BLaER1 treated with 17β-estradiol and CSF1 and Interleukin-3, amounts not matched to agents 10 nM and 100 nM (cell line): ENCODE measurements around the gene HUNK.

Experiments used
- H3K27ac ChIP-seq, 11 experiments: shearing (Covaris generic); formaldehyde crosslinking; 2 replicates each; pipeline ENCODE4 v1.8.1; 2022
- H3K27me3 ChIP-seq, 11 experiments: shearing (Covaris generic); formaldehyde crosslinking; 2 replicates each; pipeline ENCODE4 v1.8.1; 2022
- H3K36me3 ChIP-seq, 11 experiments: shearing (Covaris generic); formaldehyde crosslinking; 2 replicates each; pipeline ENCODE4 v1.8.1; 2022
- H3K4me1 ChIP-seq, 10 experiments: shearing (Covaris generic); formaldehyde crosslinking; 2 replicates each; pipeline ENCODE4 v1.8.1; 2022
- H3K4me2 ChIP-seq, 11 experiments: shearing (Covaris generic); formaldehyde crosslinking; 2 replicates each; pipeline ENCODE4 v1.8.1; 2022
- H3K4me3 ChIP-seq, 10 experiments: shearing (Covaris generic); formaldehyde crosslinking; 2 replicates each; pipeline ENCODE4 v1.8.1; 2022
- H3K9ac ChIP-seq, 11 experiments: shearing (Covaris generic); formaldehyde crosslinking; 2 replicates each; pipeline ENCODE4 v1.8.1; 2022
- H3K9me3 ChIP-seq, 11 experiments: shearing (Covaris generic); formaldehyde crosslinking; replicated peaks in 1 of 11; 2 replicates each; pipeline ENCODE4 v1.8.1; 2022
- H4K20me1 ChIP-seq, 11 experiments: shearing (Covaris generic); formaldehyde crosslinking; 2 replicates each; pipeline ENCODE4 v1.8.1; 2022
- Cebpa-rat ChIP-seq, 11 experiments: shearing (Covaris generic); IDR thresholded peaks; 2 replicates each; pipeline ENCODE4 v1.8.1; 2022

The HUNK gene

DNA sequence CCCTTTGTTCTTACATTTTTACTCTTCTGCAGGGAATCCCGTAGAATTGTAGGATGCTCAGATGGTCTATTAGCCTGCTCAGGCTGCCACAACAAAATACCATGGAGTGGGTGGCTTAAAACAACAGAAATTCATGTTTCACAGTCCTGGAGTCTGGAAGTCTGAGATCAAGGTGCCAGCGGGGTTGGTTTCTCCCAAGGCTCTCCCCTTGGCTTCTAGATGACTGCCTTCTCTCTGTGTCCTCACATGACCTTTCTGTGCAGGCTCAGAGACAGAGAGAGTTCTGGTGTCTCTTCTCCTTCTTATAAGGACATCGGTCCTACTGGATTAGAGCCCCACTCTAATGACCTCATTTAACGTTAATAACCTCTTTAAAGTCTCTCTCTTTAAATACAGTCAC lies 41.7 kb downstream of the HUNK start:
- peaks cover 0 to 19% (median 10%) of the 10 kb centered on the region in 11 experiments; a peak in 11 of 22 replicates for H3K9me3 ChIP-seq
- no peak overlapping the region for H3K4me2 ChIP-seq
- H3K9ac ChIP-seq: no peak overlapping the region
- no peak overlapping the region for H3K4me3 ChIP-seq
- H3K36me3 ChIP-seq: 0 out of 22 replicates have a peak, but pooled peaks cover 0 to 8% (median 0%) of the 10 kb centered on the region in 11 experiments
- no peaks in the 10 kb centered on the region for H3K4me1 ChIP-seq
- no peak overlapping the region for H3K27ac ChIP-seq
- no peaks in the 10 kb centered on the region; a peak in 1 of 22 replicates for H4K20me1 ChIP-seq
- no peak for TF ChIP-seq Cebpa-rat (IDR thresholded peaks at IDR 0.05)
- H3K27me3 ChIP-seq: no peaks in the 10 kb centered on the region

DNA sequence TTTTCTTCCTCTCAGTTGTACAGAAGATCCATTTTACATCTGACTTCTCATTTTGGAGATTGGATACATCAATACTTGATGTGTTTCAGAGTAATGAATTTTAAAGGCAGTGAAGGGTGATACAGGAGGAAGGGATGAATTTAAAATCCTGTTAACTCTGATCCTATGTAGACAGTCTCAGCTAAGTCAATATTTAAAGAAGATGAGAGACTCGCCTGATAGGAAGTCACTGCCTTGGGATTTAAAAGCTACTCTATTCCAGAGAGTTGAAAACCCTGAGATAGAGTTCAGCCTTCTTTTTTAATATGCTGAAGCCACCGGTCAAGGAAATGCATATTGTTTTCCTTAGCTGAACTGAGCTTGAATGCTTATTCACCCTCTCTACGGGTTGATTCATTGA lies 42.7 kb downstream of the HUNK start:
- Histone ChIP-seq H3K9me3 (peaks cover 0 to 22% (median 10%) of the 10 kb centered on the region in 11 experiments; a peak in 11 of 22 replicates), H3K27me3 (no peaks in the 10 kb centered on the region), H4K20me1 (no peaks in the 10 kb centered on the region; a peak in 1 of 22 replicates), H3K9ac (no peak overlapping the region), H3K4me2 (no peak overlapping the region), H3K36me3 (0 out of 22 replicates have a peak, but pooled peaks cover 0 to 8% (median 0%) of the 10 kb centered on the region in 11 experiments), H3K27ac (no peak overlapping the region), H3K4me1 (no peaks in the 10 kb centered on the region), H3K4me3 (no peak overlapping the region)
- no peak for TF ChIP-seq Cebpa-rat (IDR thresholded peaks at IDR 0.05)

DNA sequence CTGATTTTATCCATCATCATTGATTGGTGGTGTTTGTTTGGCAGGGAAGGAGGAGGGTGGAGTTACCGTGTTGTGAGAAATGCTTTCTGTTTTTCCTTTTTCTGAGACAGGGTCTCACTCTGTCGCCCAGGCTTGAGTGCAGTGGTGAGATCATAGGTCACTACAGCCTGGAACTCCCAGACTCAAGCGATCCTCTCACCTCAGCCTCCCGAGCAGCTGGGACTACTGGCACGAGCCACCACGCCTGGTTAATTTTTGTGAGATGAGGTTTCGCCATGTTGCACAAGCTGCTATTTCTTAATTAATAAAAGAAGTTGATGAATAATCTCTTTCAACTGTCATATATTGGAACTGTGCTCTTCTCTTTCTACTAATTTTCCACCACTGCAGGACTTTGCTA lies 44.3 kb downstream of the HUNK start:
- Histone ChIP-seq H3K36me3 (0 out of 22 replicates have a peak, but pooled peaks cover 0 to 8% (median 0%) of the 10 kb centered on the region in 11 experiments), H3K9ac (no peak overlapping the region), H4K20me1 (no peaks in the 10 kb centered on the region; a peak in 1 of 22 replicates), H3K27me3 (no peaks in the 10 kb centered on the region), H3K4me1 (no peaks in the 10 kb centered on the region), H3K27ac (no peak overlapping the region), H3K4me3 (no peak overlapping the region), H3K4me2 (0 out of 22 replicates have a peak overlapping the region, but pooled peaks of 1 of the 11 experiments have one; percentile 7), H3K9me3 (peaks cover 0 to 22% (median 10%) of the 10 kb centered on the region in 11 experiments; a peak in 11 of 22 replicates)
- no peak for TF ChIP-seq Cebpa-rat (IDR thresholded peaks at IDR 0.05)

DNA sequence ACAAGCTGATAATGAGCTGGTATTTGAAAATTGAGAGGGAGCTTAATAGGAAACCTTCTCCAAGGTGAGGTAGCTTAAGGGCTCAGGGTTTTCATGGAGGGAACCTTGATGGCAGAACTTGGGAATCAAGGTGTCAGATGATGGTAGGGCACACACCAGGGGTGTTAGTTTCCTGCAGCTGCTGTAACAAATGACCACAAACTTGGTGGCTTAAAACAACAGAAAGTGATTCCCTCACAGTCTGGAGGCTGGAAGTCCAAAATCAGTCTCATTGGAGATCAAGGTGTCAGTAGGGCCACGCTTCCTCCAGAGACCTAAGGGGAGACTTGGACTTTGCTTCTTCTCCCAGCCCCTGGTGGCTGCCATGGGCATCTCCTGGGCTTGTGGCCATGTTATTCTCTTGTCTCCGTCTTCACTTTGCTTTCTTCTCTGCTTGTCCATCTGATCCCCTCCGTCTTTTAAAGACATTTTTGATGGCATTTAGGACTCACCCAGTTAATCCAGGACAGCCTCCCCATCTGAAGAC lies 45.5 kb downstream of the HUNK start:
- no peak overlapping the region for H3K4me2 ChIP-seq
- H3K4me1 ChIP-seq: no peaks in the 10 kb centered on the region
- no peak overlapping the region for H3K9ac ChIP-seq
- H3K27ac ChIP-seq: no peak overlapping the region
- H3K9me3 ChIP-seq: peaks cover 0 to 22% (median 10%) of the 10 kb centered on the region in 11 experiments; a peak in 11 of 22 replicates
- no peaks in the 10 kb centered on the region for H3K27me3 ChIP-seq
- no peaks in the 10 kb centered on the region for H4K20me1 ChIP-seq
- H3K4me3 ChIP-seq: no peak overlapping the region
- H3K36me3 ChIP-seq: 0 out of 22 replicates have a peak, but pooled peaks cover 0 to 8% (median 0%) of the 10 kb centered on the region in 11 experiments
- TF ChIP-seq Cebpa-rat (IDR thresholded peaks at IDR 0.05): no peak

DNA sequence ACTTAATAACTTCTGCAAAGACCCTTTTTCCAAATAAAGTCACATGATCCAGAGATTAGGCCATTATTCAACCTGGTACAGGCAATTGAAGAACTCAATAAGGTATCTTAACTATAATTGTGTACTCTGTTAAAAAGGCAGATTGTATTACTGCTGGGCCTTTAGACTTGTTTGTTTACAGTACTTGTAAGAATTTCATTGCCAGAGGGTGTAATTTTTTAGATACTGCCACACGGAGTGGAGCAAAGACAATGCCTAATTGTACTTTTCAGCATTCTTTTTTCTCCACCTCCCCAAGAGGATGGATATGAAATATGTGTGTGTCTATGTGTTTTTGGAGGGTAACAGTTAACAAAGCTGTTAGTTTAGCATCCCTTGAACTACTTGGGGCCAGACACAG lies 47.5 kb downstream of the HUNK start:
- no peak overlapping the region for H3K4me2 ChIP-seq
- no peak overlapping the region for H3K4me3 ChIP-seq
- peaks cover 8 to 20% (median 10%) of the 10 kb centered on the region in 11 experiments; a peak in 18 of 22 replicates for H3K36me3 ChIP-seq
- H3K9ac ChIP-seq: no peak overlapping the region
- no peak overlapping the region for H3K27ac ChIP-seq
- no peaks in the 10 kb centered on the region for H3K4me1 ChIP-seq
- H3K9me3 ChIP-seq: peaks cover 0 to 27% (median 17%) of the 10 kb centered on the region in 11 experiments; a peak in 17 of 22 replicates
- TF ChIP-seq Cebpa-rat (IDR thresholded peaks at IDR 0.05): no peak
- H3K27me3 ChIP-seq: no peaks in the 10 kb centered on the region
- H4K20me1 ChIP-seq: no peaks in the 10 kb centered on the region

DNA sequence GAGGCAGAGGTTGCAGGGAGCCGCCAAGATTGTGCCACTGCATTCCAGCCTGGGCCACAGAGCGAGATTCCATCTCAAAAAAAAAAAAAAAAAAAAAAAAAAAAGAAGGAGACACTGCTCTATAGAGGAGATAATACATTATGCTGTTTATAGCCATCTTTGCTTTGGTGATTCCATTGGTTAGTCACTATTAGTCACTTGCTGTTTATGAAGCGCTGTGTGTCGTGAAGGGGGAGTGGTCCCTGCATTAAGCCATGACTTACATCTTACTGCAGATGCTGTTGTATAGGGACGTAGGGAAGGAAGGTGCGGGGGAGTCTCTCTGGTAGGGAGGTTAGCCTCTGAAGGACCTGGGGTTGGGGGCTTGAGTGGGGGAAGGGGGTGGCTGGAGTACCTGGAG lies 48.3 kb downstream of the HUNK start:
- no peaks in the 10 kb centered on the region for H4K20me1 ChIP-seq
- TF ChIP-seq Cebpa-rat (IDR thresholded peaks at IDR 0.05): no peak
- H3K4me1 ChIP-seq: no peaks in the 10 kb centered on the region
- H3K9me3 ChIP-seq: peaks cover 0 to 35% (median 25%) of the 10 kb centered on the region in 11 experiments; a peak in 20 of 22 replicates
- H3K4me2 ChIP-seq: no peak overlapping the region
- H3K9ac ChIP-seq: no peak overlapping the region
- H3K27ac ChIP-seq: no peak overlapping the region
- peaks cover 8 to 28% (median 18%) of the 10 kb centered on the region in 11 experiments; a peak in 19 of 22 replicates for H3K36me3 ChIP-seq
- H3K27me3 ChIP-seq: no peaks in the 10 kb centered on the region
- no peak overlapping the region for H3K4me3 ChIP-seq

DNA sequence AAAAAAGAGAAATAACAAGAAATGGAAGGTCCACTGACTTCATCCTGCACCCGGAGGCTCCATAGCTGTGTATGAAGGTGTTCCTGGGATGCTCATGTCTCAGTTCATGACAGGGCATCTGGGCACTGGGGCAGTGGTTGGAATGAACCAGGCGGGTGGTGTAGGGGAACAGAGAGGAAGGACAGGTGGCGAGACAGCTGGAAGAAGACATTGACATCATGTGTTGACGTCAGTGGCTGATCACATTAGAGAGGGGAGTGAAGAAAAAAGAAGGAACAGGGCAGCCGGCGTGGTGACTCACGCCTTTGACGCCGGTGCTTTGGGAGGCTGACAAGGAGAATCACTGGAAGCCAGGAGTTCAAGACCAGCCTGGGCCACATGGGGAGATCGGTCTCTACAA lies 50.1 kb downstream of the HUNK start:
- no peak for TF ChIP-seq Cebpa-rat (IDR thresholded peaks at IDR 0.05)
- H3K36me3 ChIP-seq: peaks cover 9 to 37% (median 24%) of the 10 kb centered on the region in 11 experiments; a peak in 20 of 22 replicates
- no peaks in the 10 kb centered on the region for H3K4me1 ChIP-seq
- no peaks in the 10 kb centered on the region for H3K27me3 ChIP-seq
- no peaks in the 10 kb centered on the region for H4K20me1 ChIP-seq
- no peak overlapping the region for H3K4me2 ChIP-seq
- H3K27ac ChIP-seq: no peak overlapping the region
- H3K4me3 ChIP-seq: no peak overlapping the region
- peaks cover 9 to 37% (median 31%) of the 10 kb centered on the region in 11 experiments for H3K9me3 ChIP-seq
- H3K9ac ChIP-seq: no peak overlapping the region

DNA sequence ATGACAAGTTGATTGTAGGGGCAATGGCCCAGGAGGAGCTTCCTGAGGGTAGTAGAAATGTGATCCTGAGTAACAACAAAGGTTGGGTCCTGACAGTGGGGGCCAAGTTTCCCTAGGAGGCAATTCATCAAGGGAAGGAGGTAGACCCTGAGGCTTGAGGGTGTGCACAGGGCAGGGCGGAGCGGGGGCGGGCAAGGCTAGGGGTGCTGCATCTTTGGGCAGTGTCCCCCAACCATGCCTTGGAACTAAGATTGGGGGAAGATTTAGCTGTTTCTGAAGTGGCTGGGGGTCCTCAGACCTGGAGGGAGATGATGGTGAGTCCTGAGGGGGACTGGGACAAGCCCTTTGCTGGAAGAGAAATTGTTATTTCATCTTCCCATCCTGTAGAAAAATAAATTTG lies 50.9 kb downstream of the HUNK start:
- Histone ChIP-seq H3K4me2 (no peak overlapping the region), H3K27ac (no peak overlapping the region), H3K4me1 (no peaks in the 10 kb centered on the region), H3K9me3 (peaks cover 9 to 30% (median 25%) of the 10 kb centered on the region in 11 experiments), H3K9ac (no peak overlapping the region), H3K4me3 (no peak overlapping the region), H4K20me1 (no peaks in the 10 kb centered on the region), H3K27me3 (no peaks in the 10 kb centered on the region), H3K36me3 (peaks cover 9 to 35% (median 24%) of the 10 kb centered on the region in 11 experiments; a peak in 20 of 22 replicates)
- no peak for TF ChIP-seq Cebpa-rat (IDR thresholded peaks at IDR 0.05)

DNA sequence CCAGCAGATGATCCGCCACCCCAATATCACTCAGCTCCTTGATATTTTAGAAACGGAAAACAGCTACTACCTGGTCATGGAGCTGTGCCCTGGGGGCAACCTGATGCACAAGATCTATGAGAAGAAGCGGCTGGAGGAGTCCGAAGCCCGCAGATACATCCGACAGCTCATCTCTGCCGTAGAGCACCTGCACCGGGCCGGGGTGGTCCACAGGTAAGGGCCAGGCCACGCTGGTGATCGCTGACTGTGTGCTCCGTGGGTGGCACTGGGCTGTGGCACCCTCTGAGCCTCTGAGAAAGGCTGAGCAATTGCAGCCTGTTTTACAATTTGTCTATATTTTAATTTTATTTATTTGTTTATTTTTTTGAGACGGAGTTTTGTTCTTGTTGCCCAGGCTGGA lies 51.7 kb downstream of the HUNK start:
- Histone ChIP-seq H3K4me3 (no peak overlapping the region), H3K27ac (no peak overlapping the region), H3K36me3 (peaks cover 9 to 35% (median 24%) of the 10 kb centered on the region in 11 experiments; a peak in 20 of 22 replicates), H3K4me1 (no peaks in the 10 kb centered on the region), H3K9ac (no peak overlapping the region), H3K9me3 (peaks cover 9 to 24% (median 20%) of the 10 kb centered on the region in 11 experiments), H3K4me2 (no peak overlapping the region), H3K27me3 (no peaks in the 10 kb centered on the region), H4K20me1 (no peaks in the 10 kb centered on the region)
- TF ChIP-seq Cebpa-rat (IDR thresholded peaks at IDR 0.05): no peak

DNA sequence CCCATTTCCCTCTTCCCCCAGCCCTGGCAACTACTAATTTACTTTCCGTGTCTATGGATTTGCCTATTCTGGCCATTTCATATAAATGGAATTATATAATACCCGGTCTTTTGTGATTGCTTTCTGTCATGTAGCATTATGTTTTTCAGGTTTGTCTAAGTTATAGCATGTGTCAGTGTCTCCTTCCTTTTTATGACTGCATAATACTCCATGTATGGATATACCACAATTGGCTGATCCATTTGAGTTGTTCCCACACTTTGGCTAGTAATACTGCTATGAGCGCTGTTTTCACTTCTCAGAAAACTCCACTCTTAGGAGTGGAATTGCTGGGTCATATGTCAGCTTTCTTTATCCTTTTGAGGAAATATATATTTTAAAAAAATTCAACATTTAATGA lies 53.7 kb downstream of the HUNK start:
- H3K36me3 ChIP-seq: peaks cover 9 to 36% (median 24%) of the 10 kb centered on the region in 11 experiments; a peak in 20 of 22 replicates
- H3K4me3 ChIP-seq: no peak overlapping the region
- no peaks in the 10 kb centered on the region for H3K27me3 ChIP-seq
- no peak for TF ChIP-seq Cebpa-rat (IDR thresholded peaks at IDR 0.05)
- H3K9me3 ChIP-seq: peaks cover 9 to 24% (median 20%) of the 10 kb centered on the region in 11 experiments
- H3K9ac ChIP-seq: no peak overlapping the region
- H4K20me1 ChIP-seq: no peaks in the 10 kb centered on the region
- H3K27ac ChIP-seq: no peak overlapping the region
- no peaks in the 10 kb centered on the region for H3K4me1 ChIP-seq
- H3K4me2 ChIP-seq: no peak overlapping the region
